GM23338 (cell line): ENCODE measurements around the gene ZNF653. TPM values are rescaled to one million over a fixed set of nuclear protein-coding genes. Genes with fewer than 3 reads are reported as not detected.

Source experiments
- ATAC-seq: fragments of 200-7000 bp; cut with Tn5 transposase; 3 replicates; pipeline ENCODE4 v1.9.1; 2020
- DNase-seq: peaks from one replicate; pipeline ENCODE4 v3.0.0-alpha.2; 2015; ENCODE audit warnings: low spot score
- H2AFZ ChIP-seq: fragments of 200-600 bp; sonication (generic); 2 replicates; pipeline ENCODE4 v1.8.0; 2016; ENCODE audit warnings: antibody characterized with exemption, mild to moderate bottlenecking, moderate library complexity
- H3F3A ChIP-seq: fragments of 200-600 bp; sonication (generic); replicated peaks from 2 replicates; pipeline ENCODE4 v1.8.0; 2017; ENCODE audit warnings: antibody characterized with exemption, mixed run types, low read depth
- H3K27ac ChIP-seq: fragments of 200-600 bp; sonication (generic); 2 replicates; pipeline ENCODE4 v1.6.1; 2016; ENCODE audit warnings: low read depth
- H3K27me3 ChIP-seq: fragments of 200-600 bp; sonication (generic); 2 replicates; pipeline ENCODE4 v1.8.0; 2016; ENCODE audit warnings: mild to moderate bottlenecking, mixed run types, moderate library complexity; ENCODE audit not compliant: insufficient read depth
- H3K36me3 ChIP-seq: fragments of 200-600 bp; sonication (generic); 2 replicates; pipeline ENCODE4 v1.8.0; 2016; ENCODE audit warnings: mild to moderate bottlenecking; ENCODE audit not compliant: insufficient read depth
- H3K4me1 ChIP-seq: fragments of 200-600 bp; sonication (generic); 2 replicates; pipeline ENCODE4 v1.8.0; 2016; ENCODE audit warnings: mild to moderate bottlenecking, moderate library complexity; ENCODE audit not compliant: insufficient read depth
- H3K4me2 ChIP-seq: fragments of 200-600 bp; sonication (generic); 2 replicates; pipeline ENCODE4 v1.7.1; 2017; ENCODE audit warnings: mixed run types
- H3K4me3 ChIP-seq: fragments of 200-600 bp; sonication (generic); 2 replicates; pipeline ENCODE4 v1.6.1; 2016; ENCODE audit warnings: mixed run types
- H3K79me2 ChIP-seq: fragments of 200-600 bp; sonication (generic); replicated peaks from 2 replicates; pipeline ENCODE4 v1.8.0; 2017; ENCODE audit warnings: mild to moderate bottlenecking; ENCODE audit not compliant: insufficient read depth
- H3K9me2 ChIP-seq: fragments of 200-600 bp; sonication (generic); 2 replicates; pipeline ENCODE4 v1.8.0; 2017; ENCODE audit not compliant: insufficient read depth
- H4K20me1 ChIP-seq: fragments of 200-600 bp; sonication (generic); replicated peaks from 2 replicates; pipeline ENCODE4 v1.8.0; 2017; ENCODE audit warnings: mild to moderate bottlenecking; ENCODE audit not compliant: insufficient read depth
- H3K27ac Mint-ChIP-seq: 2 replicates; pipeline ENCODE4 v1.8.0; 2020; ENCODE audit warnings: inconsistent platforms, mild to moderate bottlenecking, moderate library complexity, mixed read lengths
- H3K27me3 Mint-ChIP-seq: 3 replicates; pipeline ENCODE4 v1.8.0; 2022; ENCODE audit warnings: low read depth, mild to moderate bottlenecking, moderate library complexity, mixed read lengths, inconsistent platforms; ENCODE audit not compliant: insufficient read depth, poor library complexity
- H3K36me3 Mint-ChIP-seq: 3 replicates; pipeline ENCODE4 v1.8.0; 2021; ENCODE audit warnings: low read depth, mild to moderate bottlenecking, inconsistent platforms, moderate library complexity, mixed read lengths
- H3K4me1 Mint-ChIP-seq: 3 replicates; pipeline ENCODE4 v1.8.0; 2020; ENCODE audit warnings: mild to moderate bottlenecking, inconsistent platforms, mixed read lengths
- H3K4me3 Mint-ChIP-seq: 3 replicates; pipeline ENCODE4 v1.8.0; 2021; ENCODE audit warnings: moderate library complexity, mild to moderate bottlenecking, inconsistent platforms, mixed read lengths
- H3K9me3 Mint-ChIP-seq: 3 replicates; pipeline ENCODE4 v1.8.0; 2020; ENCODE audit warnings: moderate library complexity, mild to moderate bottlenecking, inconsistent platforms, mixed read lengths
- CREB1 ChIP-seq: fragments of 250-450 bp; sonication (Bioruptor Pico); IDR thresholded peaks from 2 replicates; pipeline ENCODE4 v1.5.0; 2020; ENCODE audit warnings: low read depth, mild to moderate bottlenecking, moderate library complexity
- EZH2 ChIP-seq: fragments of 200-600 bp; sonication (generic); IDR thresholded peaks from one replicate; pipeline ENCODE4 v1.8.0; 2017; ENCODE audit warnings: antibody characterized with exemption, mild to moderate bottlenecking, low read depth; ENCODE audit not compliant: unreplicated experiment
- EZH2phosphoT487 ChIP-seq: fragments of 200-600 bp; sonication (generic); IDR thresholded peaks from one replicate; pipeline ENCODE4 v1.8.1; 2018; ENCODE audit warnings: antibody characterized with exemption; ENCODE audit not compliant: unreplicated experiment
- JUNB ChIP-seq: IDR thresholded peaks from one replicate; pipeline ENCODE4 v1.6.1; 2016; ENCODE audit warnings: antibody characterized with exemption; ENCODE audit not compliant: unreplicated experiment
- NANOG ChIP-seq: IDR thresholded peaks from 2 replicates; pipeline ENCODE4 v1.6.1; 2016; ENCODE audit warnings: antibody characterized with exemption, borderline replicate concordance
- POLR2AphosphoS5 ChIP-seq: IDR thresholded peaks from 2 replicates; pipeline ENCODE4 v1.6.1; 2016; ENCODE audit warnings: antibody characterized with exemption, low read depth
- STAT1 ChIP-seq: IDR thresholded peaks from one replicate; pipeline ENCODE4 v1.6.1; 2016; ENCODE audit warnings: antibody characterized with exemption; ENCODE audit not compliant: unreplicated experiment
- ZNF114 ChIP-seq: fragments of 250-450 bp; sonication (Bioruptor Pico); IDR thresholded peaks from 2 replicates; pipeline ENCODE4 v1.5.0; 2020; ENCODE audit warnings: mild to moderate bottlenecking, moderate library complexity
- ZNF331 ChIP-seq: fragments of 250-450 bp; sonication (Bioruptor Pico); IDR thresholded peaks from 2 replicates; pipeline ENCODE4 v1.5.0; 2020; ENCODE audit warnings: low read depth, mild to moderate bottlenecking, moderate library complexity
- polyA plus RNA-seq: library from polyadenylated mRNA; unstranded; fragments of >200 nt; fragmentation: Nextera tagmentation; extraction: Ambion mirVana; gene quantifications from 2 replicates; pipeline ENCODE4 v1.2.1, GENCODE V29; 2016
- total RNA-seq: library from RNA; depleted of rRNA; stranded (reverse); fragments of >200 nt; shearing (Covaris generic); gene quantifications from 2 replicates; pipeline ENCODE4 v1.2.3, GENCODE V29; 2014
- TF ChIP-seq, protein P1 (sequence below): fragments of 250-450 bp; sonication (Bioruptor Pico); IDR thresholded peaks from 2 replicates; pipeline ENCODE4 v1.5.0; 2020; ENCODE audit warnings: mild to moderate bottlenecking, moderate library complexity
- TF ChIP-seq, protein P2 (sequence below): IDR thresholded peaks from one replicate; pipeline ENCODE4 v1.6.1; 2018; ENCODE audit warnings: antibody characterized with exemption; ENCODE audit not compliant: unreplicated experiment
- TF ChIP-seq, protein P3 (sequence below), 2 experiments: fragments of 200-600 bp in 1 of 2; sonication (generic) in 1 of 2; conservative IDR thresholded peaks; 2 replicates each; pipeline versions ENCODE4 v1.5.1 to v1.6.1; 2016 to 2017; ENCODE audit warnings: antibody characterized with exemption in 2 of 2, low read depth in 2 of 2, mild to moderate bottlenecking in 2 of 2, moderate library complexity in 1 of 2
- TF ChIP-seq, protein P4 (sequence below): IDR thresholded peaks from 2 replicates; pipeline ENCODE4 v1.6.1; 2016; ENCODE audit warnings: antibody characterized with exemption

The ZNF653 gene
- total and polyA plus RNA-seq, 2 experiments from 2014 or later, result 2.5 to 5.3 TPM

DNA sequence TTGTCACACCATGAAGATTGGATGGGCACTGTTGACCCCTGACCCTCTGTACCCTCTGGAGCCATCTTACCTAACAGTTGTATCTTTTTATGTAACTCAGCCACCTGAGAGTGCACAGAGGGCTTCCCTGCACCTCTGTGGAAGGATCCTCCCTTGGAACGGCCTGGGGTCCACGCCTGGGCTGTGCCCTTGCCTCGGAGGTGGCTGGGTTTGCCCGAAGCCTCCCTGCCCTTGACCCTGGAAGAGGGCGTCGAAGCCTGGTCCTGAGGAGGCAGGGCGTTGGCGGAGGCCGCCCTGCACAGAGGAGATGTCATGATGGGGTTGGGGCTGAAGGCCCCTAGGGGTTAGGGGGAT is 71.0 kb downstream of the ZNF653 start:
- Mint-ChIP-seq H3K27ac (no peak overlapping the region), H3K4me1 (peaks cover 6% of the 10 kb centered on the region; the same call in 2 of the 3 replicates), H3K9me3 (no peaks in the 10 kb centered on the region), H3K27me3 (peaks cover 16% of the 10 kb centered on the region), H3K36me3 (peaks cover 40% of the 10 kb centered on the region), H3K4me3 (peak overlapping the region; percentile 99)
- Histone ChIP-seq H4K20me1 (no peaks in the 10 kb centered on the region), H3K4me2 (peak overlapping the region; percentile 79), H3K9me2 (no peaks in the 10 kb centered on the region), H3K27ac (no peak overlapping the region), H3K36me3 (peaks cover 22% of the 10 kb centered on the region), H3K4me1 (peaks cover 11% of the 10 kb centered on the region; the same call in 1 of the 2 replicates), H3K79me2 (peaks cover 19% of the 10 kb centered on the region), H3K4me3 (peak overlapping the region; percentile 51), H2AFZ (peak overlapping the region; percentile 72), H3F3A (peaks cover 5% of the 10 kb centered on the region; the same call in 1 of the 2 replicates), H3K27me3 (no peaks in the 10 kb centered on the region)
- ATAC-seq, result peak; percentile 24; the same call in 2 of the 3 replicates
- TF ChIP-seq EZH2phosphoT487 (no peak), NANOG (no peak), CREB1 (no peak), POLR2AphosphoS5 (no peak), EZH2 (no peak), ZNF331 (CRISPR knock-in tag) (no peak), JUNB (no peak), ZNF114 (CRISPR knock-in tag) (no peak), STAT1 (no peak)
- TF ChIP-seq, protein P1, sequence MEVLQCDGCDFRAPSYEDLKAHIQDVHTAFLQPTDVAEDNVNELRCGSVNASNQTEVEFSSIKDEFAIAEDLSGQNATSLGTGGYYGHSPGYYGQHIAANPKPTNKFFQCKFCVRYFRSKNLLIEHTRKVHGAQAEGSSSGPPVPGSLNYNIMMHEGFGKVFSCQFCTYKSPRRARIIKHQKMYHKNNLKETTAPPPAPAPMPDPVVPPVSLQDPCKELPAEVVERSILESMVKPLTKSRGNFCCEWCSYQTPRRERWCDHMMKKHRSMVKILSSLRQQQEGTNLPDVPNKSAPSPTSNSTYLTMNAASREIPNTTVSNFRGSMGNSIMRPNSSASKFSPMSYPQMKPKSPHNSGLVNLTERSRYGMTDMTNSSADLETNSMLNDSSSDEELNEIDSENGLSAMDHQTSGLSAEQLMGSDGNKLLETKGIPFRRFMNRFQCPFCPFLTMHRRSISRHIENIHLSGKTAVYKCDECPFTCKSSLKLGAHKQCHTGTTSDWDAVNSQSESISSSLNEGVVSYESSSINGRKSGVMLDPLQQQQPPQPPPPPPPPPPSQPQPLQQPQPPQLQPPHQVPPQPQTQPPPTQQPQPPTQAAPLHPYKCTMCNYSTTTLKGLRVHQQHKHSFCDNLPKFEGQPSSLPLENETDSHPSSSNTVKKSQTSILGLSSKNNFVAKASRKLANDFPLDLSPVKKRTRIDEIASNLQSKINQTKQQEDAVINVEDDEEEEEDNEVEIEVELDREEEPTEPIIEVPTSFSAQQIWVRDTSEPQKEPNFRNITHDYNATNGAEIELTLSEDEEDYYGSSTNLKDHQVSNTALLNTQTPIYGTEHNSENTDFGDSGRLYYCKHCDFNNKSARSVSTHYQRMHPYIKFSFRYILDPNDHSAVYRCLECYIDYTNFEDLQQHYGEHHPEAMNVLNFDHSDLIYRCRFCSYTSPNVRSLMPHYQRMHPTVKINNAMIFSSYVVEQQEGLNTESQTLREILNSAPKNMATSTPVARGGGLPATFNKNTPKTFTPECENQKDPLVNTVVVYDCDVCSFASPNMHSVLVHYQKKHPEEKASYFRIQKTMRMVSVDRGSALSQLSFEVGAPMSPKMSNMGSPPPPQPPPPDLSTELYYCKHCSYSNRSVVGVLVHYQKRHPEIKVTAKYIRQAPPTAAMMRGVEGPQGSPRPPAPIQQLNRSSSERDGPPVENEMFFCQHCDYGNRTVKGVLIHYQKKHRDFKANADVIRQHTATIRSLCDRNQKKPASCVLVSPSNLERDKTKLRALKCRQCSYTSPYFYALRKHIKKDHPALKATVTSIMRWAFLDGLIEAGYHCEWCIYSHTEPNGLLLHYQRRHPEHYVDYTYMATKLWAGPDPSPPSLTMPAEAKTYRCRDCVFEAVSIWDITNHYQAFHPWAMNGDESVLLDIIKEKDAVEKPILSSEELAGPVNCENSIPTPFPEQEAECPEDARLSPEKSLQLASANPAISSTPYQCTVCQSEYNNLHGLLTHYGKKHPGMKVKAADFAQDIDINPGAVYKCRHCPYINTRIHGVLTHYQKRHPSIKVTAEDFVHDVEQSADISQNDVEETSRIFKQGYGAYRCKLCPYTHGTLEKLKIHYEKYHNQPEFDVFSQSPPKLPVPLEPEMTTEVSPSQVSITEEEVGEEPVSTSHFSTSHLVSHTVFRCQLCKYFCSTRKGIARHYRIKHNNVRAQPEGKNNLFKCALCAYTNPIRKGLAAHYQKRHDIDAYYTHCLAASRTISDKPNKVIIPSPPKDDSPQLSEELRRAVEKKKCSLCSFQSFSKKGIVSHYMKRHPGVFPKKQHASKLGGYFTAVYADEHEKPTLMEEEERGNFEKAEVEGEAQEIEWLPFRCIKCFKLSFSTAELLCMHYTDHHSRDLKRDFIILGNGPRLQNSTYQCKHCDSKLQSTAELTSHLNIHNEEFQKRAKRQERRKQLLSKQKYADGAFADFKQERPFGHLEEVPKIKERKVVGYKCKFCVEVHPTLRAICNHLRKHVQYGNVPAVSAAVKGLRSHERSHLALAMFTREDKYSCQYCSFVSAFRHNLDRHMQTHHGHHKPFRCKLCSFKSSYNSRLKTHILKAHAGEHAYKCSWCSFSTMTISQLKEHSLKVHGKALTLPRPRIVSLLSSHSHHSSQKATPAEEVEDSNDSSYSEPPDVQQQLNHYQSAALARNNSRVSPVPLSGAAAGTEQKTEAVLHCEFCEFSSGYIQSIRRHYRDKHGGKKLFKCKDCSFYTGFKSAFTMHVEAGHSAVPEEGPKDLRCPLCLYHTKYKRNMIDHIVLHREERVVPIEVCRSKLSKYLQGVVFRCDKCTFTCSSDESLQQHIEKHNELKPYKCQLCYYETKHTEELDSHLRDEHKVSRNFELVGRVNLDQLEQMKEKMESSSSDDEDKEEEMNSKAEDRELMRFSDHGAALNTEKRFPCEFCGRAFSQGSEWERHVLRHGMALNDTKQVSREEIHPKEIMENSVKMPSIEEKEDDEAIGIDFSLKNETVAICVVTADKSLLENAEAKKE (CRISPR knock-in tag), result no peak
- TF ChIP-seq, protein P2, sequence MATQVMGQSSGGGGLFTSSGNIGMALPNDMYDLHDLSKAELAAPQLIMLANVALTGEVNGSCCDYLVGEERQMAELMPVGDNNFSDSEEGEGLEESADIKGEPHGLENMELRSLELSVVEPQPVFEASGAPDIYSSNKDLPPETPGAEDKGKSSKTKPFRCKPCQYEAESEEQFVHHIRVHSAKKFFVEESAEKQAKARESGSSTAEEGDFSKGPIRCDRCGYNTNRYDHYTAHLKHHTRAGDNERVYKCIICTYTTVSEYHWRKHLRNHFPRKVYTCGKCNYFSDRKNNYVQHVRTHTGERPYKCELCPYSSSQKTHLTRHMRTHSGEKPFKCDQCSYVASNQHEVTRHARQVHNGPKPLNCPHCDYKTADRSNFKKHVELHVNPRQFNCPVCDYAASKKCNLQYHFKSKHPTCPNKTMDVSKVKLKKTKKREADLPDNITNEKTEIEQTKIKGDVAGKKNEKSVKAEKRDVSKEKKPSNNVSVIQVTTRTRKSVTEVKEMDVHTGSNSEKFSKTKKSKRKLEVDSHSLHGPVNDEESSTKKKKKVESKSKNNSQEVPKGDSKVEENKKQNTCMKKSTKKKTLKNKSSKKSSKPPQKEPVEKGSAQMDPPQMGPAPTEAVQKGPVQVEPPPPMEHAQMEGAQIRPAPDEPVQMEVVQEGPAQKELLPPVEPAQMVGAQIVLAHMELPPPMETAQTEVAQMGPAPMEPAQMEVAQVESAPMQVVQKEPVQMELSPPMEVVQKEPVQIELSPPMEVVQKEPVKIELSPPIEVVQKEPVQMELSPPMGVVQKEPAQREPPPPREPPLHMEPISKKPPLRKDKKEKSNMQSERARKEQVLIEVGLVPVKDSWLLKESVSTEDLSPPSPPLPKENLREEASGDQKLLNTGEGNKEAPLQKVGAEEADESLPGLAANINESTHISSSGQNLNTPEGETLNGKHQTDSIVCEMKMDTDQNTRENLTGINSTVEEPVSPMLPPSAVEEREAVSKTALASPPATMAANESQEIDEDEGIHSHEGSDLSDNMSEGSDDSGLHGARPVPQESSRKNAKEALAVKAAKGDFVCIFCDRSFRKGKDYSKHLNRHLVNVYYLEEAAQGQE, result no peak
- TF ChIP-seq, protein P3, sequence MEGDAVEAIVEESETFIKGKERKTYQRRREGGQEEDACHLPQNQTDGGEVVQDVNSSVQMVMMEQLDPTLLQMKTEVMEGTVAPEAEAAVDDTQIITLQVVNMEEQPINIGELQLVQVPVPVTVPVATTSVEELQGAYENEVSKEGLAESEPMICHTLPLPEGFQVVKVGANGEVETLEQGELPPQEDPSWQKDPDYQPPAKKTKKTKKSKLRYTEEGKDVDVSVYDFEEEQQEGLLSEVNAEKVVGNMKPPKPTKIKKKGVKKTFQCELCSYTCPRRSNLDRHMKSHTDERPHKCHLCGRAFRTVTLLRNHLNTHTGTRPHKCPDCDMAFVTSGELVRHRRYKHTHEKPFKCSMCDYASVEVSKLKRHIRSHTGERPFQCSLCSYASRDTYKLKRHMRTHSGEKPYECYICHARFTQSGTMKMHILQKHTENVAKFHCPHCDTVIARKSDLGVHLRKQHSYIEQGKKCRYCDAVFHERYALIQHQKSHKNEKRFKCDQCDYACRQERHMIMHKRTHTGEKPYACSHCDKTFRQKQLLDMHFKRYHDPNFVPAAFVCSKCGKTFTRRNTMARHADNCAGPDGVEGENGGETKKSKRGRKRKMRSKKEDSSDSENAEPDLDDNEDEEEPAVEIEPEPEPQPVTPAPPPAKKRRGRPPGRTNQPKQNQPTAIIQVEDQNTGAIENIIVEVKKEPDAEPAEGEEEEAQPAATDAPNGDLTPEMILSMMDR (conservative IDR thresholded peaks at IDR 0.05; ENCODE audit: low read depth in 2 of 2), result no peak
- TF ChIP-seq, protein P4, sequence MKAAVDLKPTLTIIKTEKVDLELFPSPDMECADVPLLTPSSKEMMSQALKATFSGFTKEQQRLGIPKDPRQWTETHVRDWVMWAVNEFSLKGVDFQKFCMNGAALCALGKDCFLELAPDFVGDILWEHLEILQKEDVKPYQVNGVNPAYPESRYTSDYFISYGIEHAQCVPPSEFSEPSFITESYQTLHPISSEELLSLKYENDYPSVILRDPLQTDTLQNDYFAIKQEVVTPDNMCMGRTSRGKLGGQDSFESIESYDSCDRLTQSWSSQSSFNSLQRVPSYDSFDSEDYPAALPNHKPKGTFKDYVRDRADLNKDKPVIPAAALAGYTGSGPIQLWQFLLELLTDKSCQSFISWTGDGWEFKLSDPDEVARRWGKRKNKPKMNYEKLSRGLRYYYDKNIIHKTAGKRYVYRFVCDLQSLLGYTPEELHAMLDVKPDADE, result no peak
- DNase-seq, result no peak
